ENCODE data around the gene CHRNB4.

Gene CHRNB4

GRCh38 chr15:78630886-78631633 lies 9.9 kb downstream of the CHRNB4 start:
- DNase-seq: no peak

DNA sequence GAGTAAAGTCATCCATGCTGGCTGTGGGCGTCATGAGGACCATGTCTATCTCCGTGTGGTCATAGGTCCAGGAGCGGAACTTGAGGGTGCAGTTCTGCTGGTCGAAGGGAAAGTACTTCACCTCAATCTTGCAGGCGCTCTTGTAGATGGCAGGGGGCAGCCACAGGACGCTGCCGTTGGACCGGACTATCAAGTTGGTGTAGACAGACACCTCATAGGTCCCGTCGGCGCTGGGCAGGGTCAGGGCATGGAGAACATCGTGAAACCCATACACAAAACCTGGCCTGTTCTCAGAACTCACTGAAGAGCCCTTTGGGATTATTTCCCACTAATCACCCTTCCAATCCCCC lies 11.3 kb downstream of the CHRNB4 start:
- DNase-seq: no peak

DNA sequence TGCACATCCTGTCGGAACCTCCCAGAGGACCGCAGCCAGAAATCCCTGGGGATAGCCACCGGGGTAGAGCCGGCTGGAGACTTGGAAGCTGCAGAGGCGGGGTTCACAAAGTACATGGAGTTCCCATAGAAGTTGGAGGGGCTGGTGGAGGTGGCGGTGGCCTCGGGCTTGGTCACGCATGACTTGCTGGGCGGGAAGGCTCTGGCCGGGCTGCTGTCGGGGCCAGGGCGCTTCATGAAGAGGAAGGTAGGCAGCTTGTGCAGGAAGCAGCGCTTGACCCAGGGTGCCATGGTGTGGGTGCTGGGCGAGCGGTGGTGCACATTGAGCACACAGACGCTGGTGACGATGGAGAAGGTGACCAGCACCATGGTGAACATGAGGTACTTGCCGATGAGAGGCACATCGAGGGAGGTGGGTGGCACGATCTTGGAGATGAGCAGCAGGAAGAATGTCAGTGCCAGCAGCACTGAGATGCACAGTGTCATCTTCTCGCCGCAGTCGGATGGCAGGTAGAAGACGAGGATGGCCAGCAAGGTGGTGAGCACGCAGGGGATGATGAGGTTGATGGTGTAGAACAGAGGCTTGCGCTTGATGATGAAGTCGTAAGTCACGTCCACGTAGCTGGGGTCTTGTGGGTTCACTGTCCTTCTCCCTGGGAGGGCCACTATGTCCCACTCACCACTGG lies 11.8 kb downstream of the CHRNB4 start:
- DNase-seq: no peak

DNA sequence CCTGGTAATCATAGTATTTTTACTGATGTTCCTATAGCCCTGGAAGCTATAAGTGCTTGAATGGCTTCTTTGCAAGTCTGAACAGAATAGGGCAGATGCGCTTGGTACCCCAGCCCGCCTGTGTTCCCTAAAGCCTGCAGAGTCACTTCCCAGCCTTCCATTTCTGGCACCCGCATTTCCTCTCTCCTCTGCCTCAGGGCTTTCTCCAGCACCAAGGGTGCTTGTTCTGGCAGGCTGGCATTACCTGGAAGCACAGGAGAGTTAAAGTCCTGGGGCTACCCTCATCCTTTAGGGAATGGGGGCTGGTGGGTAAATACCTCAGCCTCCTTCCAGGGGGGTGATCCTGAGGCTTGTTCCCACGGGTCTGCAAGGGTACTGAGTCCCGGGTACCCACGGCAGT lies 12.8 kb downstream of the CHRNB4 start:
- no peak for DNase-seq

DNA sequence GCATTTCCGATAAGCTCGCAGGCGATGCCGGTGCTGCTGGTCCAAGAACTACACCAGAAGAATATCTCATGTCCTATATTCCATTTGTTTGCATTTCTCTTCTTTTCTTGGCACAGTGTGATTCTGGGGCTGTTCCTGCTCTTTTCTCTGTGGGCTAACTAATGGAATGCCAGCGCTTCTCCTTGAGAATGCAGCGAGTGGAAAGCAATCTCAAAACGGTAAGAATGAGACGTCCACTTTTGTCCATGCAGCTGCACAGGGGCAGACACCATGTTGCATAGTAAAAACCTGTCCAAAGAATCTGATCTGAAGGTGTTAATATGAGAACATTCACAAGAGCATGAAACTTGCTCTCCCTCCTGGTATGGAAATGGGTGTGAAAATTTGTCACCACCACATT lies 13.7 kb downstream of the CHRNB4 start:
- DNase-seq: no peak

DNA sequence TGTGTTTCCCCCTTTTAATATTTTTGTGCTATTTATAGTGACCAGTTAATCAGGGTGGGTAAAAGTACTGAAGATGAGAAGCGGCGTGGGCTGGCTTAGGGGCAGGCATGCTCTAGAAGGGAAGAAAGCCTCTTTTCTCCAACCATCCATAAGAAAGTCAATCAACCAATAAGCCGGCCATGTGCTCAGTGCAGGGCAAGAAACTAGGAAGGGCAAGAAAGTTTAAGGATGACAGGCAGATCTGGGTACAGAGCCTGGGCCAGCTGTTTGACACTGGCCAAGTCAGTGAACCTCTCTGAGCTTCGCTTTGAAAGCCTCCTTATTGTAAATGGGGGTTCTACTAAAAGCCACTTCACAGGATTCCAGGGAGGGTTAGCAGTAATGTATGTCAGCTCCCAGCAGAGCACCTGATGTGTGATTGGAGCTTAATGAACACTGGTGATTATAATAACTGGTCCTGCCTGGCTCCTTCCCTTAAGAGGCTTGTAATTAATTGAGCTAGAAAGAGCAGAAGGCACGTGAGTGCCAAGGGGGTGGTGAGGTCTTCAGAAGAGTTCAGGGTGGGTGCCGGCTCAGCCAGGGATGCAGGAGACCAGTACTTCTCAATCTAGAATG lies 14.5 kb downstream of the CHRNB4 start:
- no peak for DNase-seq

DNA sequence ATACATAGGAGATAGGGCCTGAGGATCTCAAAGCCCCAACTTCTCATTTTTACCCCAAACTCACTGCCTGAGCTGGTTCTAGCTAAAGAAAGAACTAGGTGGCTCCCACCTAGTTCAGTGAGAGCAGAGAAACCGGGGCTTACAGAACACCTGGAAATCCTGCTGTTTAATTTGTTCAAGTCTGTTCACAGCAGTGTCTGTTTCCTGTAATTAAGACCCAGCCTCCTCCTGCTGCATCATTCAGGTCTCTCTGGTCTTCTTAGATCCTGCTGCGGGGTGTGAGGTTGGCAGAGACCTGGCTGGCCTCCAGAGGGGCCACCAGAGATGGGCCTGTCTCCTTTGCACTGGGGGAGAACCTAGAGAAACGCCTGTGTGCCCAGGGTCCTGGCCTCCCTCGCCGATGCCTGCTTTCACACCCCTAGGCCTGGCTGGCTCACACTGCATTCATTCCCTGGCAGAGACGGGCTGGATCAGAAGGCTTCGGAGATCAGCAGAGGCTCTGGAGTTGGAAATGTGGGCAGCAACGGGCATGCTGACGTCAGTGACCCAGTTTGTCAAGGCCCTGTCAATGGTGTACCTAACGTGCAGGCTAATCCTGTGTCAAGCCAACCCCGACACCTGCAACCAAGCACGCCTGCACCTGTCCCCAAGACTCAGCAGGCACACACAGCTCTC lies 15.3 kb downstream of the CHRNB4 start:
- no peak for DNase-seq

DNA sequence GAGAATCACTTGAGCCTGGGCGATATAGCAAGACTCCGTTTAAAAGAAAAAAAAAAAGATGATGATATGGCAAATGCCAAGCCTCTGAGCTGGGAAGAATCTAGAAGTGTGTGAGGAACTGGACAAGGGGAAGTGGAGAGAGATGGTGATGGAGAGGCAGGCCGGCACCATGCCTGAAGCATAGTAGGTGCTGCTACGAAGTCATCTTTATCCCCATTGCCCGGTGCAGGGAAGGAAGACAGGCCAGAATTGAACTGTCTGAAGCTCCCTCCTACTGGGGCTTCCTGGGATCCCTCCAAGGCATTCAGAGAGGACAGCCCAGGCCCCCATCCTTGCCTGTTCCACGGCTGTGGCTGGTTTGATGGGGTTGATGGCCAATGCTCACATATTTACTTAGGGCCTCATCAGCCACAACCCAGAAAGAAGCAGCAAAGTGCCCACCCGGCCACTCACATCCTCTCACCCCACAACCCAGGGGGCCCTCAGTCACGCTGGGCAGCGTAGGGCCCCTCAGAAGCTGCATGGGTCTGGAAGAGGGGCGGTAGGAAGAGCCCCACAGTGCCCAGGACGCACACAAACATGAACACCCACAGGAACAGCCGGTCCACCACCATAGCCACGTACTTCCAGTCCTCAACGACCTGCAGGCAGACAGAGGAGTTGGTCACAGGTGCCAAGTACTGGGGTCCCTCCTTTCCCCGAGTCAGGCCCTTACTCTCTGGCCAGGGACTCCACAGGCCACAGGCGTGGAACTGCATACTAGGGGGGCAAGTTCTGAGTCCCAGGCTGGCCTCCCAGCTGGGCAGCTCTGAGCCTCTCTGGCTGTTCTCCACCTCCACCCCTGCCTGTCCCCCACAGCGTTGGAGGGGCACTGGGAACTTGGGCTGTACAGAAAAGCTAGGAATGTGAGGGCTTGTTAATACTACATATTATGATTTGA lies 16.1 kb downstream of the CHRNB4 start:
- DNase-seq: no peak

GRCh38 chr15:78623786-78624497 lies 17.1 kb downstream of the CHRNB4 start:
- DNase-seq: no peak

GRCh38 chr15:78621810-78622402 lies 19.1 kb downstream of the CHRNB4 start:
- no peak for DNase-seq

DNA sequence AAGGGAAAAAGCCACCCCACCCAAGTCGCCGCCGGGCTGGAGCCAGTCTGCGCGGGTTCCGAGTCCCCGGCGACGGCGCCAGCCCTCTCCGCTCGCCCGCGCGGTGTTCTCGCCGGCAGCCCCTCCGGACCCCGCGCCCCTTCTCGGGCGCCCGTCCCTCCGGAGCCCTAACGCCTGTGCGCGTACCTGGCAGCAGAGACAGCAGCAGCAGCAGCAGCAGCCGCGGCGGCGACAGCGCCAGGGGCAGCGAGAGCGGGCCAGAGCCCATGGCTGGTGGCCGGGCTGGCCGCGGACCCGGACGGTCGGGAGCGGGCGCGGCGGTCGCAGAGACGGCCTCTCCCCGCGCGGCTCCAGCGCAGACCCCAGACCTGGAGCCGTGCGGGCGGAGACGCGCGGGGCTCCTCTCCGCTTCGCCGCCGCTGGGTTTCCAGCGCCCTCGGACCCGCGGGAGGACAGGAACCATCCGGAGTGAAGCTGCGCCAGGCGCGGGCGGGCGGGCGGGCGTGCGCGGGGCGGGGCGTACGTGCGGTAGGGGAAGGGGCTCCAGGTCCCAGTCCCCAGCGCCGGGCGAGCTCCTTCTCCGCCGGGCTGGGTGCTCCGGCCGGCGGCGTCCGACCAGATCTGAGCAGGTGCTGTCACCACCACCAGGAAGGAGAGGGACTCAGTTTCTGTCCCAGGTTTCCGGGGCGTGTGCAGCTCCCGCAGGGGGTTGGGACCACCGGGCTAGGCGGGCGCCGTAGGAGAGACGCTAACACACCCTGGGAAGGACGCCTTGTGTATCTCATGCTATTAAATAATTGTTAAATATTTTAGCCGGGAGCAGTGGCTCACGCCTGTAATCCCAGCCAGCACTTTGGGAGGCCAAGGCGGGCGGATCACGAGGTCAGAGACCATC lies 20.2 kb downstream of the CHRNB4 start, which contains the start of gene CHRNA3:
CHRNA3 (minus strand) TSS at position 470 of the 895 bp plus-strand sequence; CDS start at position 268, 202 bp downstream.
- DNase-seq: no peak

GRCh38 chr15:78620021-78620526 lies 20.9 kb downstream of the CHRNB4 start:
- DNase-seq: peak in 1 of 2 experiments; percentile 27

GRCh38 chr15:78619022-78619950 lies 21.7 kb downstream of the CHRNB4 start:
- no peak for DNase-seq

DNA sequence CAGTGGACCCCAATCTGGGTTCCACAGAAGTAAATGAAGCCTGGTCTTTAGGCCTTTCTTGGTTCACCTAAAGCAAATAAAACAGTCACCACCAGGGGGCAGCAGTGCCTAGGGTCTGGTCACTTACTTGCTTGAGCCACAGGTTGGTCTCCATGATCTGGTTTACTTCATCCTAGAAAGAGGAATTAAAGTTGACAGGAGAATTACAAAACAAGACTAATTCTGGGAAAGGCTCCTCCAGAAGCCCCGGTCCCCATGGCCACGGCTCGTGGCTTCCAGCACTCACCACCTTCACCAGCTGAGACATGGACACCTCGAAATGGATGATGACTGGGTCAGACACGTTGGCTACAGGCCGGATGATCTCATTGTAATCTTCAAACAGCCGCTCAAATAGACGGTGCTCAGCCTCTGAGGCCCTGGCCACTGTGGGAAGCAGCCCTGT lies 22.5 kb downstream of the CHRNB4 start:
- peak; percentile 70 to 83 for DNase-seq

GRCh38 chr15:78618064-78618463 lies 22.9 kb downstream of the CHRNB4 start:
- no peak for DNase-seq

DNA sequence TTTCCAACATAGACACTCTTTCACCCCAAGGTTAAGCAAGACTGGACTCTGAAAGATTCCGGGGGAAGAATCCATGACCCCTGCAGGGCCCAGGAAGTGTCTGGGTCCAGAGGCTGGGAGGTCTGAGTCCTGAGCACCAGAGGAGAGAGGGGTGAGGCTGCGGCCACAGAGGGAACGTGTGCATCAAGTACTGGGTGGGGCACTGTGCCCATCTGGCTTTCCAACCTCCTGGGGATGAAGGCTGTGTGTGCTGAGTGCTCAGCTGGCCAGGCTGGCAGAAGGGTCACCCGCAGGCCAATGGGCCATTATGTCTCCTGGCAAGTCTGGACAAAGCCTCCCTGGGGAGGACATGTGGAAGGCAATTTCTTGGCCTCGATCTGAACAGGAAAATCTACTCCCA lies 23.5 kb downstream of the CHRNB4 start:
- DNase-seq: peak in 1 of 2 experiments; percentile 9

DNA sequence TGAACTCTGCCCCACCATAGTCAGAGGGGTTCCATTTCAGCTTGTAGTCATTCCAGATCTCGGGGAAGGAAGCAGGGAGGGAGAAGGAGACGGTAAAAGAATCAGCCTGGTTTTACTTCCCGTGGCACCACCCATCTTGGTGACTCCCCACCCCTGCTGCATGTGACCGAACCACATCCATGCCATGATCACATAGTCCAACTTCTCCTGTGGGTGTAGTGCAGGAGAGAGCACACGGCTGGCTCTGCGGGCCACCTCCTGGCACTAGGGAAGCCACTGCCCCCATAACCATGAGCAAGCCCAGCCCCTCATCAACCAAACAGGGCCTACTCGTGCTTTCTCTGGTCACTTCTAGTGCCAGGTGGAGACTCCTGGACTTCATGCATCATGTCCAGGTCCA lies 23.9 kb downstream of the CHRNB4 start:
- no peak for DNase-seq

DNA sequence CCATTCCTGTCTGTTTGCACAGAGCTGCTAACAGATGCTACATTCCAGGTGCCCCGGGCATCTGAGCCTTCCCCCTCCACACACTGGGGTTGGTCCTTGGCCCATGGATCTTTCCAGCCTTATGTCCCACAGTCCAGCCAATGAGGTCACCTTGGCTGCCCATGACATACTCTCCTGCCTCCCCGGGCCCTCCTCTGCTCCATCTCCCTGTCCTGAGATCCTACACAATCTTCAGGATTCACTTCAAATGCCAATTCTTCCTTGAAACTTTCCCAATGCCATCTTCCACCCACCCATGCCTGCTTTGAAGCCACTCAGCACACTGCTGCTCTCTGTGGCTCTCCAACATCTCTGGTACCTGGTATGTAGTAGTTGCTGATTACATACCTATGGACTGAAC lies 24.5 kb downstream of the CHRNB4 start:
- no peak for DNase-seq

DNA sequence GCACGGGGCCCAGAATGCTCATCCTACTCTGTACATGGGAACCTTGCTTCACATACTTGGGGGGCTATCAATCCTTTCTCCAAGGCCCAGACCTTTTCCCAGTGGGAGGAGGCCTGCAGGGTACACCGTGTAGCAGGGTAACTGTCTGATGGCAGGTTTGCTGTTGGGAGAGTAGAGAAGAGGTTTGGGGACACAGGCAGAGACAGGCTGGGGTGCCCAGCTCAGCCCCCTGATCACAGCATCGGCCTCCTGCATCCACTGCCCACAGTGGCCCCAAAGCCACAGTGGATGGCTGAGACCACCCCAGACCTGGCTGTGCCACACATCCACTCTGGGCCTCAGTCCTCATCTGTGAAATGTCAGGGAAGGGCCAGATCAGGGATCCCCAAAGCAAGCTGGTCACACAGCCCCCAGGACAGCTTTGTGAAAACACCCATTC lies 25.8 kb downstream of the CHRNB4 start:
- DNase-seq: no peak
